GM13976 (cell line): ENCODE results near the gene SORCS1.

Experiments used
- DNase-seq: peaks from one replicate; pipeline ENCODE4 v3.0.0; 2012; ENCODE audit warnings: low spot score
- in situ Hi-C: fragments of 300-500 bp; cut with MboI; formaldehyde crosslinking; loops from one replicate; pipeline ENCODE4 v1.12.0; 2022; ENCODE audit warnings: low sequenced_read_pairs, mixed read lengths, inconsistent platforms; ENCODE audit not compliant: unreplicated experiment
- TF ChIP-seq, protein P1 (sequence below): IDR thresholded peaks from 2 replicates; pipeline ENCODE4 v1.5.1; 2012; ENCODE audit warnings: borderline replicate concordance, mild to moderate bottlenecking; ENCODE audit not compliant: insufficient read depth; ENCODE audit errors: extremely low read depth, missing control alignments, control extremely low read depth

SORCS1 gene

DNA sequence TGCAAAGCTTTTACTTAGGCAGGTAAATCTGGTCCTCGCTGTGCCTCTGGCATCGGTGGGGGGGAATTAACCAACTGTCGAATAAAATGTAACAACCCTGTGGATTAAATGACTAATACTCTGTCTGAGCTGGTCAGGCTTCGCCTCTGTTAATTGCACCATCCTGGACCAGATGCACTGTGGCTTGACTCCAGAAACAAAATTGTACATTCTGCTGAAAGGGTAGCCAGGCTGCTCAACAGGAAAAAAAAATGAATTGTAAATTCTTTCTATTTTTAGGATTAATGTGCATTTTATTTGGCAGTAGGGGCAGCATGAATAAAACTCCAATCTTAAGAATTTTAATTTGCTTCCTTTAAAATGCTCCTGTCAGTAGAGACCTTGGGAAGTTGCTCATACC lies 389.4 kb downstream of the SORCS1 start:
- in situ Hi-C loops = no loop called here
- no peak for DNase-seq
- TF ChIP-seq, protein P1, sequence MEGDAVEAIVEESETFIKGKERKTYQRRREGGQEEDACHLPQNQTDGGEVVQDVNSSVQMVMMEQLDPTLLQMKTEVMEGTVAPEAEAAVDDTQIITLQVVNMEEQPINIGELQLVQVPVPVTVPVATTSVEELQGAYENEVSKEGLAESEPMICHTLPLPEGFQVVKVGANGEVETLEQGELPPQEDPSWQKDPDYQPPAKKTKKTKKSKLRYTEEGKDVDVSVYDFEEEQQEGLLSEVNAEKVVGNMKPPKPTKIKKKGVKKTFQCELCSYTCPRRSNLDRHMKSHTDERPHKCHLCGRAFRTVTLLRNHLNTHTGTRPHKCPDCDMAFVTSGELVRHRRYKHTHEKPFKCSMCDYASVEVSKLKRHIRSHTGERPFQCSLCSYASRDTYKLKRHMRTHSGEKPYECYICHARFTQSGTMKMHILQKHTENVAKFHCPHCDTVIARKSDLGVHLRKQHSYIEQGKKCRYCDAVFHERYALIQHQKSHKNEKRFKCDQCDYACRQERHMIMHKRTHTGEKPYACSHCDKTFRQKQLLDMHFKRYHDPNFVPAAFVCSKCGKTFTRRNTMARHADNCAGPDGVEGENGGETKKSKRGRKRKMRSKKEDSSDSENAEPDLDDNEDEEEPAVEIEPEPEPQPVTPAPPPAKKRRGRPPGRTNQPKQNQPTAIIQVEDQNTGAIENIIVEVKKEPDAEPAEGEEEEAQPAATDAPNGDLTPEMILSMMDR = no peak

DNA sequence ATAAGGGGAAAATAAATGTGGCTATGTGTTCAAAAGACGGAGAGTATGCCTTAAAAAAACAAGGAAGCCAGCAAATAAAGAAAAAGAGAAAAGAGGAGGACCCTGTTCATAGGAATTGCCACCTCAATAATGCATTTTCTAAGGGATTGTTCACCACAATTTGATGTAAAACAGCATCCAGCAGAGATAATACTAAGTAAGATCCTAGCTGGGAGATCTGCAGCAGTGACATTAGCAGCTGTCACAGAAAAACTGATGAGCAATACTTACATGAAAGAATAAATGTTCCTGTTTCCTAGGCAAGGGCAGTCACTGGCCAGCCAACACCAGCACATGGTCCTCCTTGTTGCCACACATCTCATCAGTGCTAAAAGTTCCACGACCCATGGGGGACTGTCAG lies 391.5 kb downstream of the SORCS1 start:
- DNase-seq = no peak
- in situ Hi-C loops = no loop called here
- TF ChIP-seq, protein P1 = no peak

DNA sequence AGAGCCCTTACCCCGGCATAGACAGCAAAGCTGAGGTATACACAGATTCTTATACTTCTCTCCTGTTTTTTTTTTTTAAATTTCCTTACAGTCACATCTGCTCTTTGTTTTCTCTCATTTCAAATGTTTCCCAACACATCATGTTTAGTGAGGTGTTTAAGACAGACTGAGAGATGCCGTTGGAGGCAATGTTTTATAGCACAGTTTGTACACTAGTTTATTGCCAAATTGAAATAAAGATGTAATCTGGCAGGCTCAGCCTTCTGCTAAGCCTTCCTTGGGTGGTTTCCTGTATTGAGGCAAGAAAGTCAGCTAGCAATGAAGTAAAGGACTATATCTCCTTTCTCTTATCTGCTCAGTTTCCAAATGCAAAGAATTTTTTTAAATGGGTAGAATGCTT lies 393.4 kb downstream of the SORCS1 start:
- in situ Hi-C loops = no loop called here

DNA sequence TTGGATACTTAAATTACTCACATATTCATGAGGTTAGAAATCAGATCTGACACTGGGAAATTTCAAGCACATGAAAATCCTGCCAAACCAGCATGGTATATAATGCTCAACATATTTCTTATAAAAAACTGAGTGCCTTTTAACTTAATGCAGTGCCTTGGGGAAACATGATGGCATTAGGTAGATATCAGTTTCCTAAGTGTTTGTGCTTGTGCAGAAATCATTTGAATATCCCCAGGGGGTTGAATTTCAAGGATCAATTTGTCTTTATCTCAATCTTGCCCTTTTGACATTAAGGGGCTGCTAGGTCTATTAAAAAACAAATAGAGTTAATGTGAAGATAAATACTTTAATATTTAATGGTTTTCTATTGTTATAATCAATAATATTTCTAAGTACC lies 396.3 kb downstream of the SORCS1 start:
- DNase-seq = no peak
- TF ChIP-seq, protein P1 = no peak
- in situ Hi-C loops = no loop called here

More for the DNA sequence above, 393.4 kb downstream of the SORCS1 start:
- TF ChIP-seq, protein P1 = no peak
- no peak for DNase-seq

DNA sequence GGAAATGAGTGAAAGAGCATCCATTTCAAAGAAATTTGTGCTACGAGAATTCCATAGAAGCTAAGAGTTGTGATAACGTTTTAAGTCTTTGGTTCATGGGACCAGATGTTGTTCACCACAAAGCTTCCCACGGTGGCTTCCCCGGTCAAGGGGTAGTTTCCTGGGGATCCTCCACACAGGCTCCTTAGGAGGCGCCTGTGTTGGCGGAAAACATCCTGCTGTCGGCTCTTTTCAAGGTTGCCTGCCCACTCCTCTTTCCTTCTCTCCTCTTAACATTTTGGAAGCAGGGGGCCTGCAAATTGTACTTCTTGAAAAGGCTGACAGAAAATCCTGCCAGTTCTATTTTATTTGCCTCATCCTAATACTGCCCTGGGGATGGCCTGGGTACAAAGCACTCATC lies 398.6 kb downstream of the SORCS1 start:
- TF ChIP-seq, protein P1 = no peak
- no peak for DNase-seq
- in situ Hi-C loops = no loop called here

DNA sequence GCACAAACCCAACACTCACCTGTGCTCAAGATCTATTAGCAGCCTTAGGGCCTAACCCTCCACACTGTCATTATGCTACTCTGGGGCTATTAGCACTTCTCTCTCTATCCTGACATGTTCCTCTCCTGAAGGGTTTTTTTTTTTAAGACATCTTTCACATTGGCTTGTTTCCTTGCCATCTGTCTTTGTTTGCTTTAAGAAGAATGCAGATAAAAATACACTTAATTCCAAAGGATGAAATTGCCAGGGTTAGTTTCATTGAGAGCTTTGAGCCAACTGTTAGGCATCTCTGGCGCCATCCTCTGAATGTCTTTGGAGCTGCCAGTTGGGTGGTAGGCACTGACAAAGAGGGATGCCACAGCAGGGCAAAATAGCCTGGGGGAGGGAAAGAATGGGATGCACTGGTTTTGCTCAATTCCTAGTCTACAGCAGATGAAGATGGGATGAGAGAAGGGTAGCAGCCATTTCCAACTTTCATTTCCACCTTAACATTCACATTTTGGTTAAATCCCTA lies 399.2 kb downstream of the SORCS1 start:
- TF ChIP-seq, protein P1 = no peak
- DNase-seq = no peak
- in situ Hi-C loops = no loop called here

DNA sequence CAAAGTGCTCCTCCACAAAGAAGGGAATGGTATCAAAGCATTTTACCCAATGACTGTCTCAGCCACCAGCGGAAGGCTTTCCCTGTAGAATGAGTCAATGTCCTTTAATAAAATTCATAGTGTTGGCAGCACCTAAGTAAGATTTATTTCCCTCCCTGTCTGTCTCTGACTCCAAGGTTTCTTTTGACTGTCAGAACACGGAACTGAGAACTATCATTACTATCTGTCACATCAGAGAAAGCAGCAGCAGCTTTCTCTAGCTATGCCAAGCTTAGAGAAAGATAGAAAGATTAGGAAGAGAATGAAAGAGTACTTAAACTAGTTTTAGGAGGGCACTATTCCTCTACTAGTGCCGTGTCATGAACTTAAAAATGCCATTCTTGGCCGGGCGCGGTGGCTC lies 400.1 kb downstream of the SORCS1 start:
- no peak for DNase-seq
- TF ChIP-seq, protein P1 = no peak
- in situ Hi-C loops = no loop called here
